Esophagus muscularis mucosa (tissue), 4 donors: Measurements from ENCODE around the gene NKD2.

ENCODE experiments used
- EP300 ChIP-seq: sonication (generic); formaldehyde crosslinking; IDR thresholded peaks from one replicate; pipeline ENCODE4 v1.6.1; 2017; ENCODE audit warnings: antibody characterized with exemption
- POLR2AphosphoS5 ChIP-seq, 2 donors: sonication (generic); formaldehyde crosslinking; IDR thresholded peaks; one replicate each; pipeline ENCODE4 v1.6.1; 2017; ENCODE audit warnings: antibody characterized with exemption in 2 of 2
- TF ChIP-seq, protein P1 (sequence below), 3 experiments: fragments of 200-600 bp in 2 of 3; fragments of 450-650 bp in 1 of 3; sonication (generic) in 2 of 3; IDR thresholded peaks; one replicate each; pipeline ENCODE4 v1.5.1; 2017 to 2019; ENCODE audit warnings: antibody characterized with exemption in 3 of 3, mild to moderate bottlenecking in 2 of 3, moderate library complexity in 1 of 3

DNA sequence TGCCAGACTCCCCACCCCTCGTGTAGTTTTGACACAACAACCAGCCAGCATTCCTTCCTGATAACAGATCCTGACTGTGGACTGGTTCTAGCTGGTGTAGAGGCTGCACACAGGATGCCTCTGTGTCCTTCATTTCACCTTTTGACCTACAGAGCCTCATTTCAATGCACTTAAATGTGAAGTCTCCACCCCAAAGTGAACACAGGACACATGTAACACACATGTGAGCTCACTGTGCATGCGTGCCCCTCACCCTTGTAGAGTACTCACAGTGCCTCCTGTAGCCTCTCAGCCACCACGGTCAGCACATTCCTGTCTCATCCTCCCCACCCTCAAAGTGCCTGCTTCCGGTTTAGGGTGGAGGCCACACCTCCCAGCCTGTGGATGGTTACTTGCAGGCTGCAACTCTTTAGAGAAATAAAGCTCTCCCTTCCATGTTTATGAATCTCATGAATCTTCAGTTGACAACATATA is 11.6 kb upstream of the NKD2 start:
- TF ChIP-seq, protein P1, sequence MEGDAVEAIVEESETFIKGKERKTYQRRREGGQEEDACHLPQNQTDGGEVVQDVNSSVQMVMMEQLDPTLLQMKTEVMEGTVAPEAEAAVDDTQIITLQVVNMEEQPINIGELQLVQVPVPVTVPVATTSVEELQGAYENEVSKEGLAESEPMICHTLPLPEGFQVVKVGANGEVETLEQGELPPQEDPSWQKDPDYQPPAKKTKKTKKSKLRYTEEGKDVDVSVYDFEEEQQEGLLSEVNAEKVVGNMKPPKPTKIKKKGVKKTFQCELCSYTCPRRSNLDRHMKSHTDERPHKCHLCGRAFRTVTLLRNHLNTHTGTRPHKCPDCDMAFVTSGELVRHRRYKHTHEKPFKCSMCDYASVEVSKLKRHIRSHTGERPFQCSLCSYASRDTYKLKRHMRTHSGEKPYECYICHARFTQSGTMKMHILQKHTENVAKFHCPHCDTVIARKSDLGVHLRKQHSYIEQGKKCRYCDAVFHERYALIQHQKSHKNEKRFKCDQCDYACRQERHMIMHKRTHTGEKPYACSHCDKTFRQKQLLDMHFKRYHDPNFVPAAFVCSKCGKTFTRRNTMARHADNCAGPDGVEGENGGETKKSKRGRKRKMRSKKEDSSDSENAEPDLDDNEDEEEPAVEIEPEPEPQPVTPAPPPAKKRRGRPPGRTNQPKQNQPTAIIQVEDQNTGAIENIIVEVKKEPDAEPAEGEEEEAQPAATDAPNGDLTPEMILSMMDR (IDR thresholded peaks at IDR 0.05), result no peak
- no peak for TF ChIP-seq EP300
- TF ChIP-seq POLR2AphosphoS5 (IDR thresholded peaks at IDR 0.05), result no peak
